Osteocyte (in vitro differentiated cells): ENCODE measurements around the gene TSPAN15. TPM values are rescaled to one million over a fixed set of nuclear protein-coding genes. Genes with fewer than 3 reads are reported as not detected.

Experiments
- DNase-seq: peaks from one replicate; pipeline ENCODE4 v3.0.0; 2021; ENCODE audit warnings: mixed read lengths; ENCODE audit not compliant: unreplicated experiment; ENCODE audit errors: extremely low spot score
- H3K27ac Mint-ChIP-seq: one replicate; pipeline ENCODE4 v1.8.0; 2021; ENCODE audit warnings: mild to moderate bottlenecking, mixed read lengths; ENCODE audit not compliant: unreplicated experiment
- H3K27me3 Mint-ChIP-seq: one replicate; pipeline ENCODE4 v1.8.0; 2021; ENCODE audit warnings: mixed read lengths; ENCODE audit not compliant: unreplicated experiment
- H3K36me3 Mint-ChIP-seq: one replicate; pipeline ENCODE4 v1.8.0; 2021; ENCODE audit warnings: mixed read lengths; ENCODE audit not compliant: unreplicated experiment
- H3K4me1 Mint-ChIP-seq: one replicate; pipeline ENCODE4 v1.8.0; 2021; ENCODE audit warnings: mixed read lengths; ENCODE audit not compliant: unreplicated experiment
- H3K4me3 Mint-ChIP-seq: one replicate; pipeline ENCODE4 v1.8.0; 2021; ENCODE audit warnings: mild to moderate bottlenecking, moderate library complexity, mixed read lengths; ENCODE audit not compliant: unreplicated experiment
- H3K9me3 Mint-ChIP-seq: one replicate; pipeline ENCODE4 v1.8.0; 2021; ENCODE audit warnings: mixed read lengths; ENCODE audit not compliant: unreplicated experiment
- total RNA-seq: library from RNA; stranded (reverse); gene quantifications from 2 replicates; pipeline ENCODE4 v1.2.1, GENCODE V29; 2021
- TF ChIP-seq, protein P1 (sequence below): fragments of 200-600 bp; sonication (generic); IDR thresholded peaks from 2 replicates; pipeline ENCODE4 v1.5.0; 2021; ENCODE audit warnings: antibody characterized with exemption, mild to moderate bottlenecking, moderate library complexity

TSPAN15 gene
- total RNA-seq, 1 donor from 2014 or later, result 0.94 TPM

DNA sequence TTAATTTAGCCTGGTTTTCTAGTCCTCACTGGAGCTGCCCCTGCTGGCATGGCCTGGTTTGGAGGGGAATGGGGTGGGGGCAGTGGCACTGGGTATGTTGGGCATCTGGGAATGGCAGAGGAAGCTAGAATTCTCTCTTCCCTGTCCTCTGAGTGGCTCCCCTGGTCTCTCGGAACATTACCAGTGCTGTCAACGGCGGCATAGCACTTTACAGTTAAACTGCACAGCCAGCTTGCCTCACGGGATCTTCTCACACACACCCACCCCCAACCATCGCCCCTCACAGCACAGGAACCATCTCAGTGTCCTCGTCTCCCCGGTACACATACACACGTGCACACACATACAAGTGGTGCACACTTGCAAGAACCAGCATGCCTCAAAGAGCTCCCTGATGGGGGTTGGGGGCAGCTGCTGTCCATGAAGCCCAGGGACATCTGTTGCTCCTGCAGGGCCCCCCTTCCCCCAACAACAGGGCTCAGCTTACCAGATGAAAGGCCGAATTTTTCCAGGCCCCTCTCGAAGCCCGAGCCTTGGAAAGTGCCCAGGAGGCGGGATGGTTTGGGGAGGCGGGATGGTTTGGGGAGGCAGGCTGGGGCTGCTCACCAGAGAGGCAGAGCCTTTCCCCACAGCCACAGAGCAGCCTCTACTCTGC is 41.0 kb downstream of the TSPAN15 start:
- TF ChIP-seq, protein P1, sequence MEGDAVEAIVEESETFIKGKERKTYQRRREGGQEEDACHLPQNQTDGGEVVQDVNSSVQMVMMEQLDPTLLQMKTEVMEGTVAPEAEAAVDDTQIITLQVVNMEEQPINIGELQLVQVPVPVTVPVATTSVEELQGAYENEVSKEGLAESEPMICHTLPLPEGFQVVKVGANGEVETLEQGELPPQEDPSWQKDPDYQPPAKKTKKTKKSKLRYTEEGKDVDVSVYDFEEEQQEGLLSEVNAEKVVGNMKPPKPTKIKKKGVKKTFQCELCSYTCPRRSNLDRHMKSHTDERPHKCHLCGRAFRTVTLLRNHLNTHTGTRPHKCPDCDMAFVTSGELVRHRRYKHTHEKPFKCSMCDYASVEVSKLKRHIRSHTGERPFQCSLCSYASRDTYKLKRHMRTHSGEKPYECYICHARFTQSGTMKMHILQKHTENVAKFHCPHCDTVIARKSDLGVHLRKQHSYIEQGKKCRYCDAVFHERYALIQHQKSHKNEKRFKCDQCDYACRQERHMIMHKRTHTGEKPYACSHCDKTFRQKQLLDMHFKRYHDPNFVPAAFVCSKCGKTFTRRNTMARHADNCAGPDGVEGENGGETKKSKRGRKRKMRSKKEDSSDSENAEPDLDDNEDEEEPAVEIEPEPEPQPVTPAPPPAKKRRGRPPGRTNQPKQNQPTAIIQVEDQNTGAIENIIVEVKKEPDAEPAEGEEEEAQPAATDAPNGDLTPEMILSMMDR, result no peak
- Mint-ChIP-seq H3K4me1 (peaks cover under 1% of the 10 kb centered on the region), H3K27me3 (peaks cover 3% of the 10 kb centered on the region), H3K4me3 (no peak overlapping the region), H3K36me3 (peaks cover 2% of the 10 kb centered on the region), H3K9me3 (peaks cover 13% of the 10 kb centered on the region), H3K27ac (no peak overlapping the region)
- DNase-seq, result no peak

DNA sequence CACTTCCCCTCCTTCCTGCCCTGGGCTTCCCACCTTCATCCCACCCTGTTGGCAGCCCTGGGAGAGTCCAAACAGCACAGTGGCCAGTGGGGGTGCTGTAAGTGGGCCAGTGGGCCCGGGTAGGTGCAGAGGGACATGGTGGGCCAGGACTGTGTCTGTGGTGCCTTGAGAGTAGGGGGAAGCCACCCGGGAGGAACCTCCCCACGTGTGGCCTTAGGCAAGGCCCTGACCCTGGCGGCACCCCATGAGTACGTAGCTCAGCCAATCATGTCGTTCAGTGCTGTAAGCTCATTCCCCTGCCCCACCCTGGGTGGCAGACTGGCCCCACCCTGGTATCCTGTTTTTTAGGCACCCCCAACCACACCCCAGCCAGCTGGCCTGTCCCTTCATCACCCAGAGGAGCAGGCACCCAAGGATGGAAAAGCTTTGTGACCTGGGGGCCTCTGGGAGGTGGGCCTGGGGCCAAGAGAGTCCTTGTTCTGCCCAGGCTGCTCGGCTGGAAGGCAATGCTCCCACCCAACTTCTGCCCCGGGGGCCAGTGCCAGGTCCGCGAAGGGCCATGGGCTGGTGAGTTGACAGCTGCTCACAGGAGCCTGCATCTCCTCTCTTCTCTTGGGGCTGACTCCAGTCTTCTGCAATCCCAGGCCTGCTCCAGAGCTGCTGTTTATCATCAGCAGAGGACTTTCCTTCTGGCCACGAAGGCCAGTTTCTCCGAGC is 41.6 kb downstream of the TSPAN15 start:
- peaks cover 2% of the 10 kb centered on the region for H3K36me3 Mint-ChIP-seq
- peaks cover 10% of the 10 kb centered on the region for H3K9me3 Mint-ChIP-seq
- DNase-seq, result no peak
- no peak overlapping the region for H3K4me3 Mint-ChIP-seq
- TF ChIP-seq, protein P1, result no peak
- no peaks in the 10 kb centered on the region for H3K4me1 Mint-ChIP-seq
- H3K27ac Mint-ChIP-seq, result no peak overlapping the region
- H3K27me3 Mint-ChIP-seq, result peaks cover 3% of the 10 kb centered on the region

DNA sequence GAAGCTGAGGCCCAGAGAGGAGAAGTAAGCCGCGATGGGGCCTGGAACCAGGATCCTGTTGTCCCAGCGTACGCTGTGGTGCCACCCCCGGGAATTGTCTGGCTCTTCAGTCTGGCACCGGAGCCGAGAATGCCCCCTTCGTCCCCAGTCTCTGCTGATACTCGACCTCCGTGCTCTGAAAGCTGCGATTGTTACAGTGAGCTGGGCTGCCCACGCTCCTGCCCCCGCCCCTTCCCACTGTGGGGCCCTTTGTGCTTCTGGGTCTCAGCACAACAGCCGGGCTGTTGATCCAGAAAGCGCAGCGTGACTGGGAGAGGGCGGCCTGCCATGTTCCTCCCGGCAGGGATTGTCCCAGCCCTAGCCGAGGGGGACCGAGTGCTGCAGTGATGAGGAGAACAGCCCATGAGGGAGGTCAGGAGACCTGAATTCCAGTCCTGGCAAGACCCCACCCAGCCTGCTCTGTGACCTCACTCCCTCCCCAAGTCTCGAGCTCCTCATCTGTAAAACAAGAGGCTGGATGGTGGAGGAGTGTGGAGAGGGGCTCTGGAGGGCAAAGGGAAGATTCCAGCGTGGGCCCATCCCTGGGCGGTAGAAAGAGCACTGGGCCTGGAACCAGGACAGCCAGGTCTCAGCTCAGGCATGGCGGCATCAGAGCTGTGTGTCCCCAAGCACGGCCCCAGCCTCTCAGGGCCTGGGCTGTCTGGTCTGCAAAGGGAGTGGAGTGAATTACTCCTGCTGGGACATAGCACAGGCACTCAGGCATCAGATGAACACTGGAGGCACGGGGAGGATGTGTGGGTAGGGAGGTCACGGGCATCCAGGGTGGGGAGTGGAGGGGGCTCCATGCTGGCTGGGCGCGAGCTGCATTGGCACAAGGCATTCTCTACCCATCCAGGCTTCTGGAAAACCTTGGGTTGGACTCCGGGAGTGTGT is 43.6 kb downstream of the TSPAN15 start:
- Mint-ChIP-seq H3K9me3 (no peaks in the 10 kb centered on the region), H3K4me1 (peaks cover 2% of the 10 kb centered on the region), H3K36me3 (no peaks in the 10 kb centered on the region), H3K4me3 (no peak overlapping the region), H3K27me3 (peaks cover 3% of the 10 kb centered on the region), H3K27ac (no peak overlapping the region)
- TF ChIP-seq, protein P1, result no peak
- no peak for DNase-seq

DNA sequence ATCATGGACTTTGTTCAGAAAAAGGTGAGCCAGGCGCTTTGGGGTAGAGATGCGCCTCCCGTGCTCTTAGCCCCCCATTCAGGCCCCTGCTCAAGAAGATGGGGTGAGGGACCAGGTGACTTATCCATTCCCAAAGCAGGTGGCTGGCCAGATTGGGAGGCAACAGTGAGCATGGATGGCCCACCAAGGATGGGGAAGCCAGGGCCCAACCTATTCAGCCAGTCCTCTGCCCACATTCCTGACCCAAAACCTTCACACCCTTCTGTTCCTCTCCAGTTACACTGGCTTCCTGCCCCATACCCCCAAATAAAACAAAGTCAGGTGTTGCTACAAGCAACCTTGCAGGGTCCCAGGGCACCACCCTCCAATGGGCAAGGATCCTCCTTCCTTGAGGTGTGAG is 44.4 kb downstream of the TSPAN15 start:
- Mint-ChIP-seq H3K4me1 (peaks cover 2% of the 10 kb centered on the region), H3K4me3 (no peak overlapping the region), H3K27me3 (peaks cover 3% of the 10 kb centered on the region), H3K36me3 (no peaks in the 10 kb centered on the region), H3K9me3 (no peaks in the 10 kb centered on the region), H3K27ac (no peak overlapping the region)
- TF ChIP-seq, protein P1, result no peak
- DNase-seq, result no peak
